GM12878 (cell line): Measurements from ENCODE around the gene TTC39C. TPM values are rescaled to one million over a fixed set of nuclear protein-coding genes. Genes with fewer than 3 reads are reported as not detected.

Experiments
- ATAC-seq: fragments of 200-7000 bp; cut with Tn5 transposase; 3 replicates; pipeline ENCODE4 v1.9.1; 2020; ENCODE audit warnings: mild to moderate bottlenecking, moderate library complexity
- BruUV-seq: library from RNA; stranded (reverse); fragments of 400-500 nt; replicated peaks from 2 replicates; lab custom pipeline; 2021; lab: Mats Ljungman, UMichigan
- CTCF ChIA-PET: fragments of 300-600 bp; sonication (Branson Sonifier 250); formaldehyde crosslinking; extraction: SDS; loops from one replicate; lab custom pipeline; 2021; ENCODE audit warnings: inconsistent platforms; lab: Yijun Ruan, JAX
- POLR2A ChIA-PET: fragments of 350-600 bp; formaldehyde crosslinking; extraction: SDS; loops from one replicate; lab custom pipeline; 2021; ENCODE audit warnings: inconsistent platforms; lab: Charles Lee
- RAD21 ChIA-PET: fragments of 300-600 bp; sonication (Branson Sonifier 250); formaldehyde crosslinking; loops from one replicate; lab custom pipeline; 2023; ENCODE audit warnings: antibody characterized with exemption; ENCODE audit not compliant: unreplicated experiment; lab: Charles Lee
- SMC1A ChIA-PET: fragments of 300-600 bp; sonication (Branson Sonifier 250); formaldehyde crosslinking; loops from one replicate; lab custom pipeline; 2023; ENCODE audit not compliant: unreplicated experiment, uncharacterized antibody; lab: Charles Lee
- DNase-seq: peaks from one replicate; pipeline ENCODE4 v3.0.0-alpha.2; 2011; ENCODE audit warnings: low read depth, low spot score
- FAIRE-seq: peaks from 3 replicates; lab custom pipeline; 2011; peaks lifted over from hg19 to GRCh38; lab: Jason Lieb, UNC
- H2AFZ ChIP-seq: 2 replicates; pipeline ENCODE4 v1.6.0; 2011; ENCODE audit warnings: low read depth, low read length, control low read depth; ENCODE audit not compliant: control insufficient read depth
- H3K27ac ChIP-seq: 2 replicates; pipeline ENCODE4 v1.5.1; 2011; ENCODE audit warnings: control low read depth; ENCODE audit not compliant: control insufficient read depth, insufficient read depth
- H3K27me3 ChIP-seq, 2 experiments: replicated peaks in 1 of 2; 2 replicates each; pipeline versions ENCODE4 v1.6.0 to v1.6.1; 2011; ENCODE audit warnings: low read length in 1 of 2; ENCODE audit not compliant: control insufficient read depth in 2 of 2, insufficient read depth in 2 of 2
- H3K36me3 ChIP-seq, 2 experiments: 2 replicates each; pipeline ENCODE4 v1.5.1; 2011; ENCODE audit warnings: low read length in 1 of 2; ENCODE audit not compliant: control insufficient read depth in 2 of 2, insufficient read depth in 2 of 2
- H3K4me1 ChIP-seq: 2 replicates; pipeline ENCODE4 v1.6.1; 2011; ENCODE audit warnings: mild to moderate bottlenecking, low read length, moderate library complexity, mixed read lengths; ENCODE audit not compliant: control insufficient read depth, insufficient read depth
- H3K4me2 ChIP-seq: 2 replicates; pipeline ENCODE4 v1.6.0; 2011; ENCODE audit warnings: control low read depth; ENCODE audit not compliant: control insufficient read depth, insufficient read depth
- H3K4me3 ChIP-seq: fragments of 200-600 bp; sonication (generic); 2 replicates; pipeline ENCODE4 v1.5.1; 2016
- H3K79me2 ChIP-seq: 2 replicates; pipeline ENCODE4 v1.6.0; 2011; ENCODE audit warnings: low read length; ENCODE audit not compliant: control insufficient read depth, insufficient read depth
- H3K9ac ChIP-seq: 2 replicates; pipeline ENCODE4 v1.8.0; 2011; ENCODE audit warnings: low read length, control low read depth, mixed read lengths; ENCODE audit not compliant: control insufficient read depth, insufficient read depth
- H3K9me3 ChIP-seq: replicated peaks from 3 replicates; pipeline ENCODE4 v1.5.1; 2011; ENCODE audit warnings: mild to moderate bottlenecking, low read length; ENCODE audit not compliant: control insufficient read depth, insufficient read depth
- H4K20me1 ChIP-seq: 2 replicates; pipeline ENCODE4 v1.6.0; 2011; ENCODE audit not compliant: control insufficient read depth, insufficient read depth
- ATF3 ChIP-seq: IDR thresholded peaks from 2 replicates; pipeline ENCODE4 v1.6.1; 2011; ENCODE audit warnings: low read depth, mild to moderate bottlenecking, low read length, moderate library complexity, borderline replicate concordance; ENCODE audit errors: extremely low read depth
- CHD2 ChIP-seq: IDR thresholded peaks from 2 replicates; pipeline ENCODE4 v1.6.1; 2011; ENCODE audit warnings: low read depth, low read length, improper control_type of control experiment, borderline replicate concordance
- CTCF ChIP-seq, 3 experiments: IDR thresholded peaks in 2 of 3; conservative IDR thresholded peaks in 1 of 3; 2 replicates each; pipeline ENCODE4 v1.5.1; 2011; ENCODE audit warnings: low read depth in 3 of 3, low read length in 3 of 3, mild to moderate bottlenecking in 3 of 3, control low read depth in 2 of 3, moderate library complexity in 2 of 3, inconsistent platforms in 1 of 3, mixed read lengths in 1 of 3; ENCODE audit not compliant: control insufficient read depth in 2 of 3, insufficient read depth in 1 of 3; ENCODE audit errors: extremely low read depth in 1 of 3
- E2F8 ChIP-seq: fragments of 450-650 bp; IDR thresholded peaks from 2 replicates; pipeline ENCODE4 v1.6.1; 2018; ENCODE audit warnings: mild to moderate bottlenecking, low read depth, moderate library complexity; ENCODE audit not compliant: partially characterized antibody
- FOXM1 ChIP-seq: IDR thresholded peaks from 2 replicates; pipeline ENCODE4 v1.6.1; 2012; ENCODE audit warnings: low read depth, mild to moderate bottlenecking, inconsistent platforms, low read length, moderate library complexity
- KAT2A ChIP-seq: conservative IDR thresholded peaks from 2 replicates; pipeline ENCODE4 v1.6.1; 2011; ENCODE audit warnings: low read depth, low read length; ENCODE audit not compliant: control insufficient read depth
- MAX ChIP-seq: IDR thresholded peaks from 2 replicates; pipeline ENCODE4 v1.6.1; 2012; ENCODE audit warnings: low read depth, low read length, improper control_type of control experiment
- PAX8 ChIP-seq: fragments of 450-650 bp; IDR thresholded peaks from 2 replicates; pipeline ENCODE4 v1.6.1; 2017; ENCODE audit warnings: mild to moderate bottlenecking, moderate library complexity
- SMAD5 ChIP-seq: IDR thresholded peaks from 2 replicates; pipeline ENCODE4 v1.6.1; 2016; ENCODE audit warnings: antibody characterized with exemption, low read depth
- SREBF1 ChIP-seq: IDR thresholded peaks from 2 replicates; pipeline ENCODE4 v1.6.1; 2012; ENCODE audit warnings: mild to moderate bottlenecking, low read length
- SRF ChIP-seq, 2 experiments: IDR thresholded peaks; 2 replicates each; pipeline ENCODE4 v1.6.1; 2011; ENCODE audit warnings: low read depth in 2 of 2, low read length in 2 of 2, mild to moderate bottlenecking in 1 of 2, moderate library complexity in 1 of 2
- YY1 ChIP-seq: IDR thresholded peaks from 2 replicates; pipeline ENCODE4 v1.6.1; 2011; ENCODE audit warnings: low read depth, mild to moderate bottlenecking, low read length
- ZNF207 ChIP-seq: fragments of 450-650 bp; IDR thresholded peaks from 2 replicates; pipeline ENCODE4 v1.6.1; 2014; ENCODE audit warnings: antibody characterized with exemption, mild to moderate bottlenecking, borderline replicate concordance
- in situ Hi-C: fragments of 300-500 bp; cut with MboI; formaldehyde crosslinking; loops from 9 replicates; pipeline ENCODE4 v1.14.3; 2018; ENCODE audit warnings: mixed read lengths
- intact Hi-C: fragments of 100-400 bp; cut with micrococcal nuclease; formaldehyde crosslinking; loops from one replicate; pipeline ENCODE4 v1.14.2; 2022; ENCODE audit not compliant: unreplicated experiment
- polyA plus RNA-seq, 11 experiments: library from polyadenylated mRNA; depleted of rRNA in 4 of 11; unstranded in 6 of 11; stranded (reverse) in 5 of 11; fragments of >200 nt; fragmentation: Nextera tagmentation in 4 of 11; fragmentation: Illumina TruSeq in 1 of 11; extraction: Ambion mirVana in 4 of 11; extraction: Trizol in 1 of 11; gene quantifications; 1 replicate in 1 of 11; 2 replicates in 10 of 11; pipeline versions ENCODE4 v1.2.1 to v1.2.3, GENCODE V29; 2011 to 2016; ENCODE audit warnings: inconsistent platforms in 2 of 11, missing spikeins in 2 of 11, low read depth in 1 of 11
- total RNA-seq, 4 experiments: library from RNA; depleted of rRNA in 3 of 4; stranded (reverse); fragments of >200 nt in 3 of 4; fragmentation: Illumina TruSeq in 1 of 4; extraction: Trizol in 1 of 4; gene quantifications; 2 replicates each; pipeline versions ENCODE4 v1.2.1 to v1.2.3, GENCODE V29; 2013 to 2021

Gene TTC39C
- total and polyA plus RNA-seq, 10 of the 15 experiments (the other 5 are each of a cell fraction or from before 2014, with no cell fraction given): 21.1 to 91.0 (median 64.8) TPM

GRCh38 chr18:24094561-24094960 lies 80.0 kb downstream of the TTC39C start:
- BruUV-seq: no TSS peak
- POLR2A ChIA-PET: no interaction called here

More at GRCh38 chr18:24094561-24094960, 80.0 kb downstream of the TTC39C start:
- Histone ChIP-seq H3K79me2 (no peaks in the 10 kb centered on the region), H3K4me2 (no peak overlapping the region), H3K9me3 (no peaks in the 10 kb centered on the region; the same call in 2 of the 3 replicates), H3K36me3 (no peaks in the 10 kb centered on the region; a peak in 2 of 4 replicates), H3K4me3 (no peak overlapping the region), H3K4me1 (0 out of 2 replicates have a peak, but pooled peaks cover 3% of the 10 kb centered on the region), H2AFZ (no peak overlapping the region), H3K27me3 (no peaks in the 10 kb centered on the region), H4K20me1 (no peaks in the 10 kb centered on the region), H3K27ac (no peak overlapping the region), H3K9ac (no peak overlapping the region)
- SMC1A ChIA-PET: interaction anchor here (0.9 to 1.2 kb wide), 3 partner anchors 13 to 39 kb away, joined by 3 to 4 read pairs (median 3); no protein-coding TSS in a partner anchor
- in situ Hi-C loops: no loop called here
- intact Hi-C loops: no loop called here
- CTCF ChIA-PET: interaction anchor here (0.7 kb wide), 1 partner anchor 97 kb away, joined by 3 read pairs; no protein-coding TSS in a partner anchor
- RAD21 ChIA-PET: no interaction called here
- no peak for TF ChIP-seq MAX
- no peak for TF ChIP-seq KAT2A
- no peak for TF ChIP-seq ATF3
- no peak for TF ChIP-seq YY1
- TF ChIP-seq ZNF207: no peak
- no peak for TF ChIP-seq PAX8
- no peak for TF ChIP-seq SRF (IDR thresholded peaks at IDR 0.05; ENCODE audit: low read depth in 2 of 2, low read length in 2 of 2)
- TF ChIP-seq E2F8: no peak
- TF ChIP-seq CHD2: no peak
- TF ChIP-seq FOXM1: no peak
- TF ChIP-seq SREBF1: no peak
- TF ChIP-seq CTCF (IDR thresholded peaks at IDR 0.05 in 2 of 3, conservative IDR thresholded peaks at IDR 0.05 in 1 of 3; ENCODE audit: control insufficient read depth in 2 of 3, extremely low read depth in 1 of 3, insufficient read depth in 1 of 3, low read depth in 3 of 3, low read length in 3 of 3): no peak
- TF ChIP-seq SMAD5: no peak
- no peak for FAIRE-seq
- no peak for DNase-seq
- no peak for ATAC-seq
